HG02973 (cell line): ENCODE data around the gene ETNK2.

ENCODE experiments used
- ATAC-seq: cut with Tn5 transposase; IDR thresholded peaks from one replicate; pipeline ENCODE4 v1.9.1; 2021; ENCODE audit warnings: moderate library complexity; ENCODE audit not compliant: unreplicated experiment

The ETNK2 gene

DNA sequence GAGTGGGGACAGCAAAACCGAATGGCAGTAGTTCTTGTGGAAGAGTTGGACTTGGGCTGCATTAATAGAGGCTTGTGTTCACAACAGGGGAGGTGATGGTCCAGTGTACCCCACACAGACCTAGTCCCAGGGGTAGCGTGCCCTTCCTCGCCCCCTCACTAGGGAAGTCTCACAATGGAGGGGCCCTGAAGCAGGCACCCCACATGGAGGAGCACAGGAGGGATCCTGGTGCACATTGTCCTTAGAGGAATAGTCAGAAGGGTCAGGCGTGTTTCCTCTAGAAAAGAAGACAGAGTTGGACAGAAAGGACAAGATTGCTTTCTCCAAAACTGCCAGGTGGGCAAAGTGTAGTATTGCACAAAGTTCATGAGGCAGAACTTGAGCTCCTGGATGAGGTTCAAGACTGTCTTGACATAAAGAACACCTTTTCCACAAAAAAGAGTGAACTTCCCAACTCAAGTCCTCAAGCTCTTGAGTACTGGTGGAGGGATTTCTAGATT is 23.3 kb downstream of the ETNK2 start:
- no peak for ATAC-seq

DNA sequence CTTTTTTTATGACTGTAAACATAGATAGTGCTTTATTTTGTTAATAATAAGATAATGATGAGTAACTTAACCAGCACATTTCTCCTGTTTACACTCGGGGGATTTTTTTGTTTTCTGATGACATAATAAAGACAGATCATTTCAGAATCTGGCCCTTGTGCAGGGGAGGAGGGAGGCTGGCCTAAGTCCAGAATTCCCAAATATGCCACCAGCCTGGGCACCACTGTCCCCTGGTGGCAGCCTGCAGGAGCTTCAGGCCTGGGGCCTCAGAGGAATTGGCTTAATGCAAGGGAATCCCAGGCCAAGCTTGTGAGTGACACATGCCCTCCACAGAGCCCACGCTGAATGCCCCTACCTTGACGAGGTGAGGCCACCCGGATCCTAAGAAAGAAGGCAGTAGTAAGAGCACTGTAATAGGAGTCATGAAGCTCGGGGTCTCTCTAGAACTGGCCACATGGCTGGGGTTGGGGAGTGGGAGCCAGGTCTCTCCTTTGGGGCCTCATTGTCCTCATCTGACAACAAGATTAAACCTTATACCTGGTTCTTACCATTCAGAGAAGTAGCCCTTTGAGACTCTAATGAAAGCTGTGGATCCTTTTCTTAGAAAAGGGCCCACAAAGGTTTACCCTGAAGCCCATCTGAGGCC is 24.1 kb downstream of the ETNK2 start:
- no peak for ATAC-seq

DNA sequence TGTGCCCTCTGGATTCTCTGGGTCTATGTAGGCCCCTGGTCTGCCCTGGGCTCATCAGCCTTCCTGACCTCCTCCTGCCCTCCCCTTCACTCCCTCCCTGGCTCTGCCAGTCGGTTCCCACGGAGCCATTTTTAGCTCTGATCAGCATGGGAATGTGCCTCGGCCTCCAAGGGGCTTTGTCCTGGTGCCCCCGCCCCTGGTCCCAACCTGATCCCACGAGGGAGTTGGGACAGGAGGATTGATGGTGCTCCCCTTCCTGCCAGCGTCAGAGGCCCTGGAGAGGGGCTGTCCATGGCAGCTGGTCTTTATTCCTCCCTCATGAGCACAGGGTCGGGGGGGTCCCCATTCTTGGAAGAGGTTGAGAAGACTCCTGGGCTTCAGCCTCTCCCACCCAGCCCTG is 24.9 kb downstream of the ETNK2 start:
- ATAC-seq = no peak

DNA sequence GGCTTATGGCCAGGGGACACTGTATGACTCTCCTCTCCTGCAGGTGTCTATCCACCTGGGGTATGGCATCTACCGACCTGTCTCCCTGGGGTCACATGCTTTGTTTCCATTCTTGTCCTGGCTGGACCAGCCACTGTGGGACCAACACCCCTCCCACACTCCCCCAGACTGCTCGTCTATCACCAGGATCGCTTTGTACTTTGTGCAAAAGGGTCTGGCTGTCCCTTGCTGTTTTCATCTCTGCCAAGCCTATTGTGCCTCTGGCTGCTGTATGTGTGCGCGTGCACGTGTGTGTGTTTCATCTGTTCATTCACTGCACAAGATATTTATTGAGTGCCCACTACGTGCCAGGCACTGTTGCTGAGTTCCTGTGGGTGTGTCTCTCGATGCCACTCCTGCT is 25.5 kb downstream of the ETNK2 start:
- ATAC-seq = no peak

DNA sequence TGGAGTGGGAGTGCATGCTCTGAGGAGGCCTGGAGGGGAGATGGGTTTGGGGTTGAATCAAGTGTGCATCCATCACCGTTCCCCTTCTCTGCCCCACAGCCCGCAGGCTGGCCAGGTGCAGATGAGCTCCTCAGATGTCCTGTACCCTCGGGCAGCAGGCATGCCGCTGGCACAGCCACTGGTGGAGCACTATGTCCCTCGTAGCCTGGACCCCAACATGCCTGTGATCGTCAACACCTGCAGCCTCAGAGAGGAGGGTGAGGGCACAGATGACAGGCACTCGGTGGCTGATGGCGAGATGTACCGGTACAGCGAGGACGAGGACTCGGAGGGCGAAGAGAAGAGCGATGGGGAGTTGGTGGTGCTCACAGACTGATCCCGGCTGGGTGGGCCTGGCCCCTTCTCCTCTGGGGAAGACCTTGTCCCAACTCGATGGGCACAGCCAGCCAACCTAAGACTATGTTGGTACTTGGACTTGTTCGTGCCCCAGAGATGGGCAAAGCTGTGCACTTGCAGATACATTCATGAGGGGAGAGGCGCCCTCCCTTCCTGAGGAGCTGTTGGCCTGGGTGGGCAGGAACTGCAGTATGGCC is 26.0 kb downstream of the ETNK2 start:
- no peak for ATAC-seq

DNA sequence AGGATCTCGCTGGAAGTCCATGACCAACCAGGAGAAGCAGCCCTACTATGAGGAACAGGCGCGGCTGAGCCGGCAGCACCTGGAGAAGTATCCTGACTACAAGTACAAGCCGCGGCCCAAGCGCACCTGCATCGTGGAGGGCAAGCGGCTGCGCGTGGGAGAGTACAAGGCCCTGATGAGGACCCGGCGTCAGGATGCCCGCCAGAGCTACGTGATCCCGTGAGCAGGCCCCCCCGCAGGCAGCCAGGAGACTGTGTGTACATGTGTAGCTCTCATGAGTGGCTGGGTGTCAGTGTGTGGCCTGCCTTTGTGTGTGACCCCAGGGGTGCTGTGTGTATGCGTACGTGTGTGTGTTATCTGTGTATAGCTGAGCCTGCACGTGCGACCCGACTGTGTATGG is 27.2 kb downstream of the ETNK2 start:
- no peak for ATAC-seq

DNA sequence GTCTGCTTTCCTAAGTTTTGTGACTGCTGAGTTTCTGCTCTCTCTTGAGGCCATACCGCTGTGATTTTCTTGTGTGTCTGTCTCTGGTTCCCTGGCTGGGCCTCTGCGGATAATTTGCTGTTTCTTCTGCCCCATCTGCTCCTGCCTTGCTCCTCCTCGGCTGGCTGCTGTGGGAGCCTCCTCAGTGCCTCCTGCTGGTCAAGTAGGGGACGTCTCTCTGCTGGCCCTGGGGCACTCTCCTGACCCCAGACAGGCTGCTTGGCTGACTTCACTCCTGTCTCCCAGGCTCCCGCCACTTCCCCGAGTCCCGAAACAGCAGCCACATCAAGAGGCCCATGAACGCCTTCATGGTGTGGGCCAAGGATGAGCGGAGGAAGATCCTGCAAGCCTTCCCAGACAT is 28.5 kb downstream of the ETNK2 start:
- ATAC-seq = no peak

DNA sequence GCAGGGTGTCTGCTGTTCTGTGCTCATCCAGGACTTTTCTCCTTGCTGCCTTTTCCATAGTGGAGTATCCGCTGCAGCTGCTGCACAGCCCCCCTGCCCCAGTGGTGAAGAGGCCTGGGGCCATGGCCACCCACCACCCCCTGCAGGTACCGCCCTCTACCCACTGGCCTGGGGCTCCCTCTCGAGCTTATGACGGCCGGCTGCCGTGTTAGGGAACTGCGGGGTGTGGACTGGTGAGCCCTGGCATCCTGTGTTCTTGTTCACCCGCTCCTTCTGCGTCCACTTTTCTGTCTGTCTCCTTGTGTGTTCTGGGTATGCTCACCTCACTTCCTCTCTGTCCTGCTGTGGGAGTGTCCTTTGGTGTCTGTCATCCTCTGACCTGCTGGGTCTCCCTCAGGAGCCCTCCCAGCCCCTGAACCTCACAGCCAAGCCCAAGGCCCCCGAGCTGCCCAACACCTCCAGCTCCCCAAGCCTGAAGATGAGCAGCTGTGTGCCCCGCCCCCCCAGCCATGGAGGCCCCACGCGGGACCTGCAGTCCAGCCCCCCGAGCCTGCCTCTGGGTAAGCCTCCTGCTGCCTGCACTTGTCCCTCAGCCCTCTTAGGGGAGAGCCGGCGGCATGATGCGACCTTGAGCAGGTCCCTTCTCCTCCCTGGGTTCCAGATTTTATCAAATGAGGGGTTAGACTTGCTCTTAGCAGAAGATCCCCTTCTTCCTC is 29.8 kb downstream of the ETNK2 start:
- ATAC-seq = no peak

DNA sequence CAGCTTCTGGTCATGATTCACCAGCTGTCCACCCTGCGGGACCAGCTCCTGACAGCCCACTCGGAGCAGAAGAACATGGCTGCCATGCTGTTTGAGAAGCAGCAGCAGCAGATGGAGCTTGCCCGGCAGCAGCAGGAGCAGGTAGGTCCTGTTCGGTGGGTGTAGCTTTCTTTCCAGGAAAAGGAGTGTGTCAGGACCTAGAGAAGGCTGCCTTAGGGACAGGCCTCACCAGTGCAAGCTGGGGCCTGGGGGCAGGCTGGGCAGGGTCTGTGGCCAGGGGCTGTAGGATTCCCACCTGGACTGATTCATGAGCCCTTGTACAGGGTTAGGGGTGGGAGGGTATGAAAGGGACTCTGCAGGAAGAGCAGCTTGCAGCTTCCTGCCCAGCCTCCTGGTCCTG is 35.3 kb downstream of the ETNK2 start:
- no peak for ATAC-seq

DNA sequence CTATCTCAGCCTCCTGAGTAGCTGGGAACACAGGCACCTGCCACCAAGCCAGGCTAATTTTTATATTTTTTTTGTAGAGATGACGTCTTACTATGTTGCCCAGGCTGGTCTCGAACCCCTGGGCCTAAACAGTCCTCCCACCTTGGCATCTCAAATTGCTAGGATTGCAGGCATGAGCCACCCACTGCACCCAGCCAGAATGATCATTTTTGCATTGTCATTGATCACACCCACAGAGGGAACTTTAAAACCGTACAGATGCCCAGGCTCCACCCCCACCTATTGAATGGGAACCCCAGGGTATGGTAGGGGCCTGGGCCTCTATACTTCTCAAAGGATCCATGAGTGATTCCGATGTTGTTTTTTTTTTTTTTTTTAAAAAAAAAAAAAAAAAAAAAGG is 36.7 kb downstream of the ETNK2 start:
- no peak for ATAC-seq

DNA sequence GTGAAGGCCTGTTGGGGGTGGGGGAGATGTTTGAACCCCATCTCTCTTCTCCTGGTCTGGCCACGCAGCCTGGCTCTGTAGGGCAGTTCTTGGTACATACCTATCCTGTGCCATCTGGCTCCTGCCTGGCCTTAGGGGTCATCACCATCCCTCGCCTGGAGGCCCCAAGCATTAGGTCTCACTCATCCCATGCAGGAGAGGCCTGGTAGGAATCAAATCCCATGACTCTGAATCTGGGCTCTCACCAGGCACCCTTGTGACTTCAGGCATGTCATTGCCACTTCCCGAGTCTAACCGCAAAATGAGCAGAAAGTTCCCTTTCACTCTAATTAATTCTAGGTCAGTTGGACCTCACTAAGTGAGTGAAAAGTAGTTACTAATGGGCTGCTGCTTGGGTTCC is 37.2 kb downstream of the ETNK2 start:
- ATAC-seq = no peak

DNA sequence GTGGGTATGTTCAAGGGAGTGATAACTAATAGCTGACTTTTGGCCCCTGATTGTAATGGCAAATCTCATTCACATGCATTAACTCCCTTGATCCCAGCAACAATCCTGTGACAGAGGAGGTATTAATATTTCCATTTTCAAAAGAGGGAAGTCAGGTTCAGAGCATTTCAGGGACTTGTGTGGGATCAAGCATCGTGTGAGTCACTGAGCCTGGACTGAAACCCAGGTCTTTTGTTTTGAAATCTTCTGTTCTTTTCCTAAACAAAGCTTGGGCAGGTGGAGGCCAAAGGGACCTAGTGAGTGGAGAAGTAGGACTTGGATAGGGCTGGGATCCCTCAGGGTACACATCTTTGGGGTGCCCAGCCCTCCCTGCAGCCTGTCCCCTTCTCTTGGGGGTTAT is 37.9 kb downstream of the ETNK2 start:
- ATAC-seq = no peak

DNA sequence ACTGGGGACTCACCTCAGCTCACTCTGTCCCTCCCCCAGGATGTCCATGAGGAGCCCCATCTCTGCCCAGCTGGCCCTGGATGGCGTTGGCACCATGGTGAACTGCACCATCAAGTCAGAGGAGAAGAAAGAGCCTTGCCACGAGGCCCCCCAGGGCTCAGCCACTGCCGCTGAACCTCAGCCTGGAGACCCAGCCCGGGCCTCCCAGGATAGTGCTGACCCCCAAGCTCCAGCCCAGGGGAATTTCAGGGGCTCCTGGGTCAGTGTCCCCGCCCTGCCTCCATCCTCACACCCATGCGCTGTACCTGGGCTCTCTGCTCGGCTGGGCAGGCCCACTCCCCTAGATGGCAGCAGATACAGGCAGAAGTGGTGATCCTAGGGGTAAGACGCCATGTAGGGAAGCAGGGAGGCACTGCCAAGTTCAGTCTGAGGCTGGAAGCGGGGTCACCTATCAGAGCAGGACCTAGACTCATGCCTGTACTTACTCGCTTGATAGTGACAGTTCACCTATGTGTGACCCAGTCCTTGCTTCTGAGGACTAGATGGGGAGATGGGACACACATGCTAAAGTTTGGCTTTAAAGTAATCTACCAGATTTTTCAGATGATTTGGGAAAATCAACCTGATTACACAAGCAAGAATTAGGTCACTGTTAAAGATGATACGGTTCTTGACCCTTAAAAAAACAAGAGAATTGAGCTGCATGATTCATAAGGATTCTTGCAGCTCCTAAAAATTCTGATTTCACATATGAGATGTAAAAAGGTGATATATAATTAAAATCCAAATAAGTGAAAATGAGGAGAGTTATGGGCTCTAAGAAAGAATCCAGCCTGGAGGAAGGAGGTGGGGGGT is 38.7 kb downstream of the ETNK2 start:
- ATAC-seq = no peak

DNA sequence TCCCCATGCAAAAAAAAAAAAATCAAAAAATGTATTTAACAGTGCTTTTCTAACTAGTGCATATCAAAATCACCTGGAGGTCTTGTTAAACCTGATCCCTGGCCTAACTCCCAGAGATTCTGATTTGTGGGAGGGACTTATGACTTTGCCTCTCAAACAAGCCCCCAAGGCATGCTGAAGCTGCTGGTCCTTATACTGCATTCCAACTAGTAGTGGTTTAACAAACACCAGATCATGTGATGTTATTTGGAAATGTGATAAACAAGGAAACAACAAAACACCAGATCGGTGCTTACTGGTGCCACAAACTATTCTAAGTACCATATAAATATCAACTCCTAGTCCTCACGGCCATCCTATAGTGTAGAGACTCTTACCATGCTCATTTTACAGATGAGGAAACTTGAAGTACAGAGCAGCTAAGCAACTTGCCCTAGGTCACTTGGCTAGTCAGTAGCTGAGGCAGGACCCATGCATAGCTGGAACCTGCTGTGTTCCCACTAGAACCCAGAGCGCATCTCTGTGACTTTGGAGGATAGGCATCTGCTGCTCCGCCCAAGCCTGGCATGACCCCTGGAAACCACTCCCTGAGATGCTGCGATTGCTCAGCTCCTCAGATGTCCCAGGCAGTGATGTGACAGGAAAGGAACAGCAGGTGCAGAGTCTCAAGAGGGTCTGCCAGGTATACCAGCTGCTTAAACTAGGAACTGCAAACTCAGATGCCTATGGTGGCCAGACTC is 40.8 kb downstream of the ETNK2 start:
- no peak for ATAC-seq

DNA sequence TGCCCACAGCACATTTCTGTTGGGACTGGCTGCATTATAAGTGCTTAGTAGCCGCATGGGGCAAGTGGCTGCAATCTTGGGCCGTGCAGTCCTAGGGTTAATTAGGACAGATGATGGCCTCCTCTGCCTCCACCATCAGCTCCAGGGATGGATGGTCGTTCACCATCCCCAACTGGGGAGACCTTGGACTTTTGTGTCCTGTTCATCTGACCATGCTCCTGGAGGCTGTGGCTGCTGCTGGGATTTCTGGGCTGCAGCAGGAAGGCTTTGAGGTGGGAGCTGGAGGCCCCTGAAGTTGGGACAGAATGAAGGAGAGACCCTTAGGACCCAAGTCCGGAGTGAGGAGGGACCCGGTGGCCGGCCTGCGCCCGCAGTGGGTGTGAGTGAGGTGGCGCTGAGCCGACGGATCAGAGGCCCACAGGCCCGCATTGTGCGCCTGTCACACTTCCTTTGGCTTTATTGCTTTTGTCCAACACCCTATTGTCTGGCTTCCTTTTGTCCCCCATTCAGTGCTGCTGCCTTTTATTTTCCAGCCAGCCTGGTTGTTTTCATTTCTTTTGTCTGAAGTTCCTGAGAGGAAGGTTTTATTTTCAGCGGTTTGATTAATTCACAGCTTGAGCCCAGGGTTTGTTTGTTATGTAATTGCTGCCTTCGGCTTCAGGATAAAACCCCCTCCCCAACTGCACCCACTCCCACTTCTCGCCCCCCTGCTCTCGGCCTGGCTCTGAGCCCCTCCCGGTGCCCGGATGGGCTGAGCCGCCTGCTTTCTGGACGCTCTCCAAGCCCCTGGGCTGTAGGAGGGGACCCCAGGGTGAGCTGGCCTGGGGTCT is 43.3 kb downstream of the ETNK2 start:
- ATAC-seq = no peak

DNA sequence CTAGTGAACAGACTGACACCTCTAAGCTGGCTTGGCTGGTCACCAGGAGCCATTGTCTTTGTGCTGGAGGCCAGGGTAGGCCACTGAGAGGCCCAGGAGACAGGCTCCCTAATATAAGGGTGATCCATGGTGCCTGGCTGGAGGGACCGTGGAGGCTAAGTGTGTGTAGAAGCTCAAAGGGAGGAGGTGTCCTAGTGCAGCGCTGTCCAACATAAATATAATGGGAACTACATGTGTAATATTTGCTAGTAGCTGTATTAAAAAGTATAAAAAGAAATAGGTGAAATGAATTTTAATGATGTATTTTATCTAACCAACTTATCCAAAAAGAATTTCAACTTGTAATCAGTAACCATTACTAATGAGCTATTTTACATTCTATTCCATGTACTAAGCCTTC is 44.0 kb downstream of the ETNK2 start:
- no peak for ATAC-seq

DNA sequence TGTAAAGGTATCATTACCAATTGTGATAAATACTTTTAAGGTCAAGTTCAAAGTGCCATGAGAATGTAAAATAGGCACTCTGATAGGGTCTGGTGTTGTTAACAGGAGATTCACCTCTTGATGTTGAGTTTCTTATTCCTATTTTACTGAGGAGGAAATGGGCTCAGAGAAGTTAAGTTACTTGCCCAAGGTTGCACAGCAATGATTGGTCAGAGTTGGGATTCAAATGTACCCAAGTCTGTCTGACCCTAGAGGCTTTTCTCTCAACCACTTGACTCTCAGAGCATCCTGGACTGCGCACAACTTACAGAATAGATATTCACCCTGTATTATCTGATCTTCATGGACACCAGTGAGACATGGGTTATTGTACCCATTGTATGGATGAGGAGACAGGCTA is 45.0 kb downstream of the ETNK2 start:
- no peak for ATAC-seq

DNA sequence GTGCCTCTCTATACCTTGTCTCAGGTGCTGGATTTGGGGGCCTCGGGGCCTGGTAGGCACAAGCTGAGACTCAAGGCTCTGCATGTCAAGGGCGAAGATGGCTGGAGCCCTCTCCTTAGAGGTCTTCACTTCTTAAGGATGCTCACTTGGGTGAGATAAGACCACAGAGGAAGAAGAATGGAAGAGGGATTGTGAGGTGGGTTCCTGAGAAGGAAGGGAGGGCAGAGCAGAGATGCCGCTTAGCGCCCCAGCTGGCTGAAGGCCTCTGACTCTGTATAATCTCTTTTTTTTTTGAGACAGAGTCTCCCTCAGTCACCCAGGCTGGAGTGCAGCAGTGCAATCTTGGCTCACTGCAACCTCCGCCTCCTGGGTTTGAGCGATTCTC is 46.7 kb downstream of the ETNK2 start:
- ATAC-seq = no peak

DNA sequence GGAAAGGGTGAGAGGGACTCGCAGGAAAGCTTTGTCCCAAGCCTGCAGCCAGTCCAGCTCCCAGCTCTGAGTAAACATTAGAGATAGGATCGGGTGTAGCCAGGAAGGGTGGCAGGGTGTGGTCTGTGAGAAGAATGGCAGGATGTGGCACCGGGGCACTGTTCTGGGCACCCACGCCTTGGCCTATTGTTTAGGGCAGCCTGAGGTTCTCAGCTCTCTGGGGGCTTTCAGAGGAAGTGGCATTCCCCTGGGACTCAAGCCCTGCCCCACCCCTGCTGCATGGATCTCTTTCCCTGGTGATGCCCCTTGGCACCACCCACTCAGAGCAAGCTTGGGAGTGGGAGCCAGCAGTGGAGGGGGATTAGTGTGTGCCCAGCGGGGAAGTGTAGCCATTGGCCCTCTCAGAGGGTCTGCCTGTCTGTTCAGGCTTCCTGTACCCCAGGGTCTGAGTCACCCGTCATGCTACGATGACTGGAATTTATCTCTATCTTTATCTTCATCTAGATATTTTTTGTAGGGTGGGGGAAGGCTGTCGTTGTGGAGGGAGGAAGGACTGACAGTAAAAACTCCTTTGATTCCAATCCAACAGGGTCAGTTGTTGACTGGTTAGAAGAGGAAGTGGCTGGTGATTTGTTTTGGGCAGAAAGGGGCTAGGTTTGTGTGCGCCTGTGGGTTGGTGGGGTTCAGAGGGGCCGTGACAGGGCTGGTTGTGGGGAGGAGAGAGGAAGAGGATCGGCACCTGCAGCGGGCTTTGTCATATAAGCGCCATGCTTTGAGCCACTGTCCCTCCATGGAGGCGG is 47.3 kb downstream of the ETNK2 start:
- no peak for ATAC-seq
